Measurements from ENCODE around the gene GOLGA3. TPM values are rescaled to one million over a fixed set of nuclear protein-coding genes. Genes with fewer than 3 reads are reported as not detected.

The GOLGA3 gene
- total RNA-seq, 2 donors from 2014 or later: 99.1 to 109 TPM

DNA sequence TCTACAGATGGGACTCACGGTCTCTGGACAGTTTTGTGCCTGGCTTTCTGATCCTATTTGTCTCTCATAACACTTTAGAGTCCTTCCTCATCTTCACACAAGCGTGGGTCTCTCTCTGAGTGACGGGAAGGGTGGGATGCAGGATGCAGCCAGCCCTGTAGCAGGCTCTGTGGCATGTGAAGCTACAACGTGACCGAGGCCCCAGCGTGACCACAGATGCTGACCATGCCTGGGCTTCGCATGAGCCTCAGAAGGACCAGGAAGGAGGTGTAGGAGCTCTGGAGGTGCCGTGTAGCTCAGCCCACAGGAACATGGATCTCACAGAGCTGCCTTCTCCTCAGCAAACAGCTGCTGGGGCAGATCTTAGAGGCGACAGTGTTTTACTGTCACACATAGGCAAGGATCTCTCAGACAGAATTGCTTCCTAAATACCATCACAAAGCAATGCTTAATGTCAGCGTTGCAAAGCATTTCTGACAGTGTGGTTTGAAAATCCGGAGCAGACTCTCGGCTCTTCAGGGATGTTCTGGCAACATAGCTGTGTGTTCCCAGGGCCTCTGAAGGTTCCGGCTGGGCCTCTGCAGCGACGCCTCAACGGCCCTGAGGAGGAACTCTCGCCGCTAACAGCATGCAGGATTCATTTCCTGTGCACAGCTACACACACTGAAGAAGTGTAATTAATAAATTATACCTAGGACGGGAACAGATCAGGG lies 88.9 kb downstream of the GOLGA3 start:
- TF ChIP-seq, protein P1, sequence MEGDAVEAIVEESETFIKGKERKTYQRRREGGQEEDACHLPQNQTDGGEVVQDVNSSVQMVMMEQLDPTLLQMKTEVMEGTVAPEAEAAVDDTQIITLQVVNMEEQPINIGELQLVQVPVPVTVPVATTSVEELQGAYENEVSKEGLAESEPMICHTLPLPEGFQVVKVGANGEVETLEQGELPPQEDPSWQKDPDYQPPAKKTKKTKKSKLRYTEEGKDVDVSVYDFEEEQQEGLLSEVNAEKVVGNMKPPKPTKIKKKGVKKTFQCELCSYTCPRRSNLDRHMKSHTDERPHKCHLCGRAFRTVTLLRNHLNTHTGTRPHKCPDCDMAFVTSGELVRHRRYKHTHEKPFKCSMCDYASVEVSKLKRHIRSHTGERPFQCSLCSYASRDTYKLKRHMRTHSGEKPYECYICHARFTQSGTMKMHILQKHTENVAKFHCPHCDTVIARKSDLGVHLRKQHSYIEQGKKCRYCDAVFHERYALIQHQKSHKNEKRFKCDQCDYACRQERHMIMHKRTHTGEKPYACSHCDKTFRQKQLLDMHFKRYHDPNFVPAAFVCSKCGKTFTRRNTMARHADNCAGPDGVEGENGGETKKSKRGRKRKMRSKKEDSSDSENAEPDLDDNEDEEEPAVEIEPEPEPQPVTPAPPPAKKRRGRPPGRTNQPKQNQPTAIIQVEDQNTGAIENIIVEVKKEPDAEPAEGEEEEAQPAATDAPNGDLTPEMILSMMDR (IDR thresholded peaks at IDR 0.05): no peak
- TF ChIP-seq POLR2A (IDR thresholded peaks at IDR 0.05) (no peak), POLR2AphosphoS5 (IDR thresholded peaks at IDR 0.05) (no peak)
- Histone ChIP-seq H3K36me3 (peaks cover 0 to 28% of the 10 kb centered on the region in 2 donors), H3K4me3 (no peak overlapping the region), H3K4me1 (replicated peaks) (no peaks in the 10 kb centered on the region), H3K27me3 (replicated peaks; ENCODE audit: insufficient read depth) (no peaks in the 10 kb centered on the region), H3K9me3 (no peaks in the 10 kb centered on the region), H3K27ac (no peak overlapping the region)
- WGBS: 84% methylated on average over 19 of the region's 19 CpGs
- intact Hi-C loops (cut with DNase I): no loop called here
- DNase-seq (ENCODE audit: low spot score): no peak

- 94% methylated on average over 15 of the region's 15 CpGs for WGBS
- Histone ChIP-seq H3K9me3 (no peaks in the 10 kb centered on the region), H3K4me1 (replicated peaks) (no peaks in the 10 kb centered on the region), H3K4me3 (no peak overlapping the region), H3K36me3 (peaks cover 13 to 34% of the 10 kb centered on the region in 2 donors), H3K27me3 (replicated peaks; ENCODE audit: insufficient read depth) (no peaks in the 10 kb centered on the region), H3K27ac (no peak overlapping the region)
- intact Hi-C loops (cut with DNase I): no loop called here
- DNase-seq (ENCODE audit: low spot score): no peak
- no peak for TF ChIP-seq POLR2AphosphoS5 (IDR thresholded peaks at IDR 0.05)
- no peak for TF ChIP-seq POLR2A (IDR thresholded peaks at IDR 0.05)
- TF ChIP-seq, protein P1 (IDR thresholded peaks at IDR 0.05): no peak
Measured at GRCh38 chr12:132736913-132737312, 91.8 kb downstream of the GOLGA3 start.

- intact Hi-C loops (cut with DNase I): no loop called here
- Histone ChIP-seq H3K27me3 (replicated peaks; ENCODE audit: insufficient read depth) (no peaks in the 10 kb centered on the region), H3K4me1 (replicated peaks) (no peaks in the 10 kb centered on the region), H3K27ac (no peak overlapping the region), H3K4me3 (no peak overlapping the region), H3K9me3 (no peaks in the 10 kb centered on the region), H3K36me3 (peaks cover 13 to 37% of the 10 kb centered on the region in 2 donors)
- WGBS: 86% methylated on average over 12 of the region's 12 CpGs
- TF ChIP-seq POLR2AphosphoS5 (IDR thresholded peaks at IDR 0.05) (no peak), POLR2A (IDR thresholded peaks at IDR 0.05) (no peak)
- TF ChIP-seq, protein P1 (IDR thresholded peaks at IDR 0.05): no peak
- DNase-seq (ENCODE audit: low spot score): no peak
Measured at GRCh38 chr12:132736378-132736777, 92.3 kb downstream of the GOLGA3 start.

DNA sequence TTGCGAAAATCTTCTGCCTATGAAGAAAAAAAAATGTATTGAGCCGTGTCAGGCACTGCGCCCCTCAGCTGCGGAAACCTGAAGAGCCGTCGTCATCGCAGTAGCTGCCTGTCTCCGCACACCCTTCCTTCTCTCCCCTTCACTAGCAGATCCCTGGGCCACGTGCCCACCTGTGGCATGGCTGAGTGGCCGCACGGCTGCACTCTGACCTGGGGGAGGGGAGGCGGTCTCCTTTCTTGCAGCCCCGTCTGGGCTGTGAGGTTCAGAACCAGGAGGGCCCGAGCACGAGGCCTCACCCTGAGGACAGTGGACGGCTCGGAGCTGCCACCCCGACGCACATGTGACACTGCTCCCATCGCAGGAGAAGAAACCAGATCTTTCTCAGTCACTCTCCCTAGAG lies 93.2 kb downstream of the GOLGA3 start:
- DNase-seq (ENCODE audit: low spot score): no peak
- H3K4me1 ChIP-seq (replicated peaks): no peaks in the 10 kb centered on the region
- H3K9me3 ChIP-seq: no peaks in the 10 kb centered on the region
- peaks cover 15 to 31% of the 10 kb centered on the region in 2 donors for H3K36me3 ChIP-seq
- no peaks in the 10 kb centered on the region for H3K27me3 ChIP-seq (replicated peaks; ENCODE audit: insufficient read depth)
- H3K27ac ChIP-seq: no peak overlapping the region
- TF ChIP-seq, protein P1 (IDR thresholded peaks at IDR 0.05): no peak
- TF ChIP-seq POLR2AphosphoS5 (IDR thresholded peaks at IDR 0.05) (no peak), POLR2A (IDR thresholded peaks at IDR 0.05) (no peak)
- intact Hi-C loops (cut with DNase I): no loop called here
- H3K4me3 ChIP-seq: no peak overlapping the region
- WGBS: 90% methylated on average over 19 of the region's 20 CpGs

DNA sequence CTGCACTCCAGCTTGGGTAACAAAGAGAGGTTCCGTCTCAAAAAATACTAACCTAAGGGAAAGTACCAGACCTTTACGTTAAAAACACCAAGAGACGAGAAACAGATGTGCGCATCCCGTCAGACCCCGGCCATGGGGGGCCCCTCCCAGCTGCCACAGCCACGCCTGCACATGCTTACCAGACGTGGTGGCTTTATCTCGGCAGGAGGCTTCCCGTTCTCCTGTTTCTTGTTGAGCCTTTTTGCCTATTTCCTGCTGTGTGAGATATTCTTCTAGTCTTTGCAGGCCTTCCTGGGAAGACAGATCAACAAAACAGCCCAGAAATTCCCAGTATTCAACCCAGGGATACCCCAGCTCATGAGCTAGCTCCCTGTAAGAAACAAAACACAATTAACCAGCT lies 94.5 kb downstream of the GOLGA3 start:
- H3K9me3 ChIP-seq: no peaks in the 10 kb centered on the region
- WGBS: 63% methylated on average over 10 of the region's 10 CpGs
- no peak overlapping the region for H3K4me3 ChIP-seq
- H3K36me3 ChIP-seq: peaks cover 15 to 23% of the 10 kb centered on the region in 2 donors
- H3K4me1 ChIP-seq (replicated peaks): no peaks in the 10 kb centered on the region
- TF ChIP-seq, protein P1 (IDR thresholded peaks at IDR 0.05): no peak
- TF ChIP-seq POLR2AphosphoS5 (IDR thresholded peaks at IDR 0.05) (no peak), POLR2A (IDR thresholded peaks at IDR 0.05) (no peak)
- no peak overlapping the region for H3K27ac ChIP-seq
- DNase-seq (ENCODE audit: low spot score): no peak
- intact Hi-C loops (cut with DNase I): no loop called here
- H3K27me3 ChIP-seq (replicated peaks; ENCODE audit: insufficient read depth): no peaks in the 10 kb centered on the region
